Brain pericyte (primary cell): ENCODE data around the gene ITGA11.

Experiments
- DNase-seq: peaks from one replicate; pipeline ENCODE4 v3.0.0-alpha.2; 2012; ENCODE audit warnings: low read depth, low spot score

The ITGA11 gene

DNA sequence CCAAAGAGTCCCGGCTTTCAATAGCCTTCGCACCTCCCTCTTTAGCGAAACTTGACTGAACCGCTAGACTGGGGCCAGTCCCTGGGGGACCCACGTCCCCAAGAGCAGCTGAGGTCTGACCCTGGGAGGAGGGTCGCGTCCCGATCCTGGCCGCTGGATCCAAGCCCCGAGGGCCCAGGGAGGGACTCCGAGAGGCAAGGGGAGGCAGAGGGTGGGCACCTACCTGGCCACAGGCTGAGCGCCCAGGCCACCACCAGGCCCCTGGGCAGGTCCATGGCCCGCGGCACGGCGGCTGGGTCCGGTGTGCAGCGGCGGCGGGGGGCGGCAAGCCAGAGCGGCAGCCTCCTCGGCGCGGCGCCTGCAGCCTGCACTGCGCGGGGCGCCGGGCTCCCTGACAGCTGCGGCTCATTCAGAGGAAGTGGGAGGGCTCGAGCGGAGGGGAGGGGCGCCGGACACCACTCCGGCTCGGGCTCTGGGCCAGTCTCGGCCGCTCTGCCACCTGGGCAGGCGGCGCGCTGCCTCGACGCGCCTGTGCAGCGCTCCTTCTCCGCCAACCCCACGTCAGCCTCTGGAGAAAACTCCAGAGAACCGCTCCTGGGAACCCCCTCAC is at the start of gene ITGA11:
Gene ITGA11 (minus strand): TSS at position 372 of the 610 bp plus-strand sequence. CDS start 97 bp downstream, at position 275.
- DNase-seq = no peak

- DNase-seq = no peak
Observed at GRCh38 chr15:68481321-68481720, 49.4 kb upstream of the ITGA11 start.

DNA sequence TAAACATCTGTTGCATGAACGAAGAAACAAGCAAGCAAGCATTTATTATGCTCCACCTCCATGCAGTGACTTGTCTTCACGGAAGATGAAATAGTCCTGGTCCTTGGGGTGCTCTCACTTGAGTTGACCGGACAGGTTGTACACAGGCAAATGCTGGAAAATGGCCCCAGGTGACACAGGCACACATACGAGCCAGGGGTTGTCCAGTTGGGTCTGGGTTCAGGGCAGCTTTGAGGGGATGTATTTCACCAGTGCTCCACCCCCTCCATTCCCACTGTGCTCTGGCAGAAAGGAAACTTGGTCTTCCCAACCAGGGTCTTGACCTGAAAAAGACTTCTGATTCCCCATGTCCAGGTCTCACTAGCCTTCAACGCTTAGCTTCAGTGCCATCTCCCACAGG is 48.3 kb upstream of the ITGA11 start:
- DNase-seq = no peak

DNA sequence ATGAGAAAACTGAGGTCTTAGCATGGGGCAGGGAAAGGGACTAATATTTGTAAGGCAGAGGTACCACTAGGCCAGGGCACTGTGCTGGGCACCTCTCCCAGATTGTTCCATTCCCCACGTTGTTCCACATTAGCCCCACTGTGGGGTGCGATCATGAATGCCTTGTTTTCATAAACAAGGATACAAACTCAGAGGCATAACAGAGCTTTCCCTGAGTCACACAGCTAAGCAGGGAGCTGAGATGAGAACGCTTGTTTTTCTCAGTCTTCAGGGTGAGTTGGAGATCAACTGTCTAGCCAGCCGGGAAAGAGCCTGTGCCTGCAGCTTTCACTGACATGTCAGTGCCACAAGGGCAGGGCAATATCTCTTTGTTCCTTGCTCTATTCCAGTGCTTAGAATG is 47.9 kb upstream of the ITGA11 start:
- no peak for DNase-seq

- DNase-seq = no peak
Observed at GRCh38 chr15:68479406-68479805, 47.4 kb upstream of the ITGA11 start.

GRCh38 chr15:68478853-68479252 is 46.9 kb upstream of the ITGA11 start:
- DNase-seq = no peak

DNA sequence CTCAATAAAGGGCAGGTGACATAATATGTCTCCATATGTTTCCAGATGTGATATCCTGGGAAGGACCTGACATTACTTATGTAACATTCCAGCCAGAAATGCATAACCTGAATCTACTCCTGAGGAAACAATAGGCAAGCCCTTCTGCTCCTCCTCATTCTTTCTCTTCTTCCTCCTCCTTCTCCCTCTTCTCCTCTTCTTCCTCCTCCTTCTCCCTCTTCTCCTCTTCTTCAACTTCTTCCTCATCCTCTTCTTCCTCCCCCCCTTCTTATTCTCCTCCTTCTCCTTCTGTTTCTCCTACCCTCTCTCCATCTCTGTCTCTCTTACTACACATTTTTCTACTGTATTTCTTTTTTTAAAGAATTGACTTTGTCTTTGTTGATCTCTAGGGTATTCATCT is 43.5 kb upstream of the ITGA11 start:
- DNase-seq = no peak

- DNase-seq = no peak
Observed at GRCh38 chr15:68471541-68471940, 39.6 kb upstream of the ITGA11 start.

- no peak for DNase-seq
Observed at GRCh38 chr15:68470976-68471375, 39.0 kb upstream of the ITGA11 start.

DNA sequence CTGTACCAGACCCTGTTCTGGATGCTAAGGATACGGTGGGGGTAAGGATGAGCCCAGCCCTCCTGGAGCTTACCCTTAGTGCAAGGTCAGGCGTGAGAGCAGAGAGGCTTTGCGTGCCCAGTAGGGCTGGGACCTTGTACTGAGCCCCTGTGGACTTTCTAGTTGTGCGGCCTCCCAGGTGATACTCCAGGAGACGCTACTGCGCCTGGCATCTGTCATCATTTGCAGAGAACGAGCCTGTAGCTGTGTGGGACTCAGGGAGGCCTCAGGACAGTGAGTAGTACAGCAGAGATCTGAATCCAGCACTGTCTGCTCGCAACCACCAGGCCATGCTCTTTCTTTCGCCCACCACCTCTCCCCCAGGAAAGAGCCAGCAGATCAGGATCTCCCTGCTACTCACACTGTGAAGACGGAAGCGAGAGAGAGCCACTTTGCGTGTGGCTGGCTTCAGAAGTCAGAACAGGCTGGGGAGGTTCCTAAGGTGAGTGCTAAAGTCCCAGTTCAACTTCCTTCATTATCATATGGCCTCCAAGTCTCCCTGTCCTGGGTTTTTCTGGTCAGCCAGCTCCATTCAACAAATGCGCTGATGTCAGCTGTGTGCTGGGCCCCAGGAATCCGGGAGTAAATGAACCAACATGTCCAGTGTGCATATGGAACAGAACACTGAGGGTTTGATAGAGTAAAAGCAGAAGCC is 38.2 kb upstream of the ITGA11 start:
- DNase-seq = peak; percentile 57

- no peak for DNase-seq
Observed at GRCh38 chr15:68469162-68470048, 37.4 kb upstream of the ITGA11 start.

DNA sequence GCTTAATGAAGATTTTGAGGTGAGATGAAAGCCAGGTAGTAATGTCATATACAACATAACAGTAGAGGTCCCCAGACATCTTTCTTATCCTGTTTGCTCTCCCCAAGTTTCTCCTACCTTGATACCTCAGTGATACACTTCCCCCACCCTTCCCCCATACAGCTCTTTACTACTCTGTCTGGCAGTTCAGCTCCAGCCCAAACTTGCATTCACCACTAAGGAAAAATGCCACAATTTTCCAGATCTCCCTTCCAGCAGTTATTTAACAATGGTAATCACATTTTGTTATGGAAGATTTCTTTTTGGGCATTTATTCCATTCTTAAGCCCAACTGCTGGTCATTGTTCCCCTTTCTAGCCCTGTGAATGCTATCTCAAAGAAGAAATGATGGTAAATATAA is 34.9 kb upstream of the ITGA11 start:
- no peak for DNase-seq

GRCh38 chr15:68465861-68466560 is 34.0 kb upstream of the ITGA11 start:
- DNase-seq = no peak

GRCh38 chr15:68464448-68465090 is 32.6 kb upstream of the ITGA11 start:
- no peak for DNase-seq

DNA sequence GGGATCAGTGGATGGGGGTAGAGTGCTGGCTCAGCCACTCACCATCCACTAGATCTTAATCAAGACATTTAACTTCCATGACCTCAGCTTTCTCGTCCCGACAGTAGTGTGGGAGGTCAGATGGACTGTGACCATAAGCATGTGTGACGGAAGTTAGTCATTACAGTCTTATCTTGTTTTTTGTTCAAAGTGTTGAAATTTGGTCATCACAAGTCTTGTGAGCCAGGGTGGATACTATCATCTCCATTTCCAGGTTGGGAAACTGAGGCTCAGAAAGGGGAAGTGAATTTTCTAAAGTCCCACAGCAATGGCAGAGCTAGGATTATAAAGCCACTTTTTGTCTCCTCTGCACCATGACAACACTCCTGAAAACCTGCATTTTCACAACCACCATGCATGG is 32.0 kb upstream of the ITGA11 start:
- DNase-seq = no peak

GRCh38 chr15:68463444-68463843 is 31.5 kb upstream of the ITGA11 start:
- no peak for DNase-seq

- no peak for DNase-seq
Observed at GRCh38 chr15:68460166-68460565, 28.2 kb upstream of the ITGA11 start.

GRCh38 chr15:68450192-68450591 is 18.2 kb upstream of the ITGA11 start:
- no peak for DNase-seq

DNA sequence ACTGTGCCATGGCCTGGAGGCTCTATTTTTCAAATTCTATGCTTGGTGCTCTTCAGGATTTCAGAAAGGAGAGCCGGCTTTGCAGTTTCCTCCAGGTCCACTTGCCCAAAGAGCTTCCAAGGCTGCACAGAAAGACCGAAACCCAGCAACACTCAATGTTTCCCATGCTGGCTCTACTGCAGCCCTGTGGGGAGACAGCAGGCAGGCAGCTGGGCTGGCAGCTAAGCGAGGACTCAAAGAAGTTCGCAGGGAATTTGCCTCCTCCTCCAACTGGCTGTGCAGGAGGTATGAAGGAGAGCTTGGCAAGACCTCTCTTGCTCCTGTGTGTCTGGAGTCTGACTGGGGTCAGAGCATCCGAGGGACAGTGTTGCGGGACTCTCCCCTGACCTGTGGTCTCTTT is 17.4 kb upstream of the ITGA11 start:
- no peak for DNase-seq

DNA sequence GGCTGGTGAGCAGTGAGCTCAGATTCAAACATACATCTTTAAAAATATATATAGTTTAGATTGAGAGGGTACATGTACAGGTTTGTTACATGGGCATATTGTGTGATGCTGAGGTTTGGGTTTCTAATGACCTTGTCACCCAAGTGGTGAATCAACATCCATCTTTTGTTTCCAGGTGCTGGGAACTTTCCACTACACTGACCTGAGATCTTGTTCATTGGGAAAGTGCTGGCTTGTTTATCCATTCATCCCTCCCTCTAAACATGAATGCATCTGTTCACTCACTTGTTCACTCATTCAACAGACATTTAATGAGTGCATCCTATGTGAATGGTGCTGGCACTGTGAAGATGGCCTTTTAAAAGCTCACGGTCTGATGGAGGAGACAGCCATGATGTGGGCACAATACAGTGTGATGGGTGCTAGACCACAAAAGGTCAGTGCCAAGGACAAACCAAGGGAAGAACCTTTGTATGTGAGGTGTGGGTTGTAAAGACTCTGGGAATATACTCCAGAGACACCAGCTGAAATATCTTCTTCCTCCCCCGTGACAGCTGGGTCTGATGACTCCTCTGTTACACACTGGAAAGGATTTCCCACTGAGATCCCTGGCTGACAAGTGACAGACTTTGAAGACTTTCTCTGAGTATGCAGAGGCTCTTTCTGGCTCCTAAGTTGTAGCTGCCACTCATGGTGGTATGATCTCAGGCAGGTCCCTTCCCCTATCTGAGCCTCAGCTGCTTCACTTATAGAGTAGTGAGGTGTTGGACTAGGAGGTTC is 16.2 kb upstream of the ITGA11 start:
- DNase-seq = no peak

- DNase-seq = no peak
Observed at GRCh38 chr15:68447209-68447608, 15.2 kb upstream of the ITGA11 start.
